HUES6 (cell line): ENCODE results near the gene PDCD2L.
"Not testable (repeated sequence)": the region's sequence is repeated elsewhere in the genome, so short reads cannot be mapped to it uniquely, and the experiment has no call there.

Experiments
- H3K27ac ChIP-seq: 2 replicates; pipeline ENCODE4 v1.7.0; 2013; ENCODE audit warnings: low read depth, mild to moderate bottlenecking, low read length, inconsistent platforms
- H3K27me3 ChIP-seq: 2 replicates; pipeline ENCODE4 v1.6.1; 2013; ENCODE audit warnings: low read length; ENCODE audit not compliant: control insufficient read depth, insufficient read depth
- H3K36me3 ChIP-seq: 2 replicates; pipeline ENCODE4 v1.6.1; 2013; ENCODE audit warnings: low read length; ENCODE audit not compliant: control insufficient read depth, insufficient read depth
- H3K4me1 ChIP-seq: 2 replicates; pipeline ENCODE4 v1.6.1; 2013; ENCODE audit warnings: low read length; ENCODE audit not compliant: control insufficient read depth, insufficient read depth
- H3K4me3 ChIP-seq: 2 replicates; pipeline ENCODE4 v1.5.1; 2013; ENCODE audit warnings: low read depth, low read length
- H3K9ac ChIP-seq: one replicate; pipeline ENCODE4 v1.6.1; 2013; ENCODE audit warnings: mild to moderate bottlenecking, low read length
- H3K9me3 ChIP-seq: 2 replicates; pipeline ENCODE4 v1.6.1; 2013; ENCODE audit warnings: low read depth, low read length; ENCODE audit not compliant: control insufficient read depth, insufficient read depth

PDCD2L gene

GRCh38 chr19:34364830-34365462, 39.3 kb upstream of the PDCD2L start, which contains the start of gene GPI:
TSS of gene GPI (plus strand) at chr19:34365196. CDS start at chr19:34365267, 71 bp downstream.
- Histone ChIP-seq H3K9me3 (no peaks in the 10 kb centered on the region), H3K9ac (peak within 1 kb of the TSS; percentile 79), H3K27me3 (no peaks in the 10 kb centered on the region), H3K4me3 (peak within 1 kb of the TSS; percentile 89), H3K4me1 (peaks cover 10% of the 10 kb centered on the region), H3K36me3 (peaks cover 38% of the 10 kb centered on the region), H3K27ac (peak within 1 kb of the TSS; percentile 80)

GRCh38 chr19:34365463-34366401, 38.5 kb upstream of the PDCD2L start:
- peaks cover 44% of the 10 kb centered on the region for H3K36me3 ChIP-seq
- H3K4me1 ChIP-seq = peaks cover 7% of the 10 kb centered on the region
- no peaks in the 10 kb centered on the region for H3K27me3 ChIP-seq
- H3K9ac ChIP-seq = peak overlapping the region; percentile 79
- H3K27ac ChIP-seq = peak overlapping the region; percentile 80
- H3K4me3 ChIP-seq = peak overlapping the region; percentile 89
- no peaks in the 10 kb centered on the region for H3K9me3 ChIP-seq

GRCh38 chr19:34366738-34367623, 37.2 kb upstream of the PDCD2L start:
- H3K4me1 ChIP-seq = peaks cover 7% of the 10 kb centered on the region
- no peaks in the 10 kb centered on the region for H3K27me3 ChIP-seq
- no peak overlapping the region for H3K27ac ChIP-seq
- peaks cover 52% of the 10 kb centered on the region for H3K36me3 ChIP-seq
- peak overlapping the region; percentile 89; the same call in 1 of the 2 replicates for H3K4me3 ChIP-seq
- no peak overlapping the region for H3K9ac ChIP-seq
- H3K9me3 ChIP-seq = no peaks in the 10 kb centered on the region

- peaks cover 7% of the 10 kb centered on the region for H3K4me1 ChIP-seq
- no peaks in the 10 kb centered on the region for H3K27me3 ChIP-seq
- peaks cover 57% of the 10 kb centered on the region for H3K36me3 ChIP-seq
- H3K9ac ChIP-seq = no peak overlapping the region
- H3K4me3 ChIP-seq = no peak overlapping the region
- H3K9me3 ChIP-seq = no peaks in the 10 kb centered on the region
- no peak overlapping the region for H3K27ac ChIP-seq
These were observed 36.6 kb upstream of the PDCD2L start for GRCh38 chr19:34367624-34367957.

GRCh38 chr19:34368338-34368737, 35.9 kb upstream of the PDCD2L start:
- Histone ChIP-seq H3K9me3 (no peaks in the 10 kb centered on the region), H3K4me1 (peaks cover 7% of the 10 kb centered on the region), H3K27me3 (no peaks in the 10 kb centered on the region), H3K27ac (no peak overlapping the region), H3K4me3 (no peak overlapping the region), H3K36me3 (peaks cover 58% of the 10 kb centered on the region), H3K9ac (no peak overlapping the region)

DNA sequence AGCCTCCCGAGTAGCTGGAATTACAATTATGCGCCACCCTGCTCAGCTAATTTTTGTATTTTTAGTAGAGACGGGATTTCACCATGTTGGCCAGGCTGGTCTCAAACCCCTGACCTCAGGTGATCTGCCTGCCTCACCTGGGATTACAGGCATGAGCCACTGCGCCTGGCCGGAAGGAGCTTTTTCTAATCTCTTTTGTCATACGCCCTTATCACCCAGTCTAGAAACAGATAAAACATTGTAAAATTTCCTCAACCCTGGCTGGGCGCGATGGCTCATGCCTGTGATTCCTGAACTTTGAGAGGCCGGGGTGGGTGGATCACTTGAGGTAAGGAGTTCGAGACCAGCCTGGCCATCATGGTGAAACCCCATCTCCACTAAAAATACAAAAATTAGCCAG, 35.0 kb upstream of the PDCD2L start:
- not testable (repeated sequence) for H3K4me3 ChIP-seq, H3K4me1 ChIP-seq, H3K9ac ChIP-seq, H3K9me3 ChIP-seq, H3K27ac ChIP-seq, H3K27me3 ChIP-seq
- peaks cover 63% of the 10 kb centered on the region for H3K36me3 ChIP-seq

DNA sequence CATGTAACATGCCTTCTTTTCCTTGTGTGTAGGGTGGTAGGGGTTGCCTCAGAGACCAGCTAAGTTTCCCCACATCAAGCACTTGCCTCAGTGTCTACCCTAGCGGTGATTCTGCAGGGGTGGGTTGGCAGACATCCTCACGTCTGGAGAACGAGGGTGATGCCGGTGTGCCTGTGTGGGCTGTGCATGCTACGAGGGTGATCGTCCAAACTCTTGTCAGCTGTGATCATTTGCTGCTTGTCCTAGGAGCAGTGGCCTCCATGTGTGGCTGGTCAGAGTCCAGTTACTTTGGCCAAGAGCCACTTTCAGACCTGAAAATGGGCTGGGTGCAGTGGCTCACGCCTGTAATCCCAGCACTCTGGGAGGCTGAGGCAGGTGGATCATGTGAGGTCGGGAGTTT, 34.1 kb upstream of the PDCD2L start:
- no peaks in the 10 kb centered on the region for H3K27me3 ChIP-seq
- no peak overlapping the region for H3K4me3 ChIP-seq
- H3K9me3 ChIP-seq = no peaks in the 10 kb centered on the region
- H3K4me1 ChIP-seq = peaks cover 7% of the 10 kb centered on the region
- H3K36me3 ChIP-seq = peaks cover 72% of the 10 kb centered on the region
- H3K27ac ChIP-seq = no peak overlapping the region
- no peak overlapping the region for H3K9ac ChIP-seq

GRCh38 chr19:34370983-34371382, 33.2 kb upstream of the PDCD2L start:
- H3K9me3 ChIP-seq = no peaks in the 10 kb centered on the region
- no peaks in the 10 kb centered on the region for H3K27me3 ChIP-seq
- peaks cover 80% of the 10 kb centered on the region for H3K36me3 ChIP-seq
- H3K27ac ChIP-seq = no peak overlapping the region
- no peak overlapping the region for H3K4me3 ChIP-seq
- H3K4me1 ChIP-seq = peaks cover 5% of the 10 kb centered on the region
- H3K9ac ChIP-seq = no peak overlapping the region

GRCh38 chr19:34373601-34374288, 30.5 kb upstream of the PDCD2L start:
- Histone ChIP-seq H3K9me3 (no peaks in the 10 kb centered on the region), H3K4me3 (no peak overlapping the region), H3K27ac (no peak overlapping the region), H3K4me1 (no peaks in the 10 kb centered on the region), H3K36me3 (peaks cover 76% of the 10 kb centered on the region), H3K27me3 (no peaks in the 10 kb centered on the region), H3K9ac (no peak overlapping the region)

DNA sequence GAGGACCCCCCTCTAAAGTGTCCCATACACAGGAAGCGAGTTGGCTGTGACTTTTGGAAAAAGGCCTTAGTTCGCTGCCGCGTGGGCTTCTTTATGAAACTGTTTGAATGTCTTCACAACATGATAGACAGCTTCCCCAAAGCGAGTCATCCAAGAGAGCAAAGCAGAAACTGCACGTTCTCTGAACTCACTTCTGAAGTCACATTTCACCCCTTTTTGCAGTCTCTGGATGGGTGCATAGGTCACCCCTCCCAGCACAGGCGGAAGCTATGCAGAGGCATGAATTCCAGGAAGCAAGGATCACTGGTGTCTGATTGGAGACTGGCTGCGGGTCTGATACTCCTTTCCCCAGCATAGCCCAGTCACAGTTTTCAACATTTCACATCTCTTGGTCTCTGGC, 28.6 kb upstream of the PDCD2L start:
- Histone ChIP-seq H3K4me1 (no peaks in the 10 kb centered on the region), H3K9me3 (no peaks in the 10 kb centered on the region), H3K4me3 (no peak overlapping the region), H3K27ac (no peak overlapping the region; the same call in 1 of the 2 replicates), H3K36me3 (peaks cover 76% of the 10 kb centered on the region), H3K9ac (no peak overlapping the region), H3K27me3 (no peaks in the 10 kb centered on the region)
